ENCODE results near the gene HDAC5. TPM values are rescaled to one million over a fixed set of nuclear protein-coding genes. Genes with fewer than 3 reads are reported as not detected.

Gene HDAC5
- 12.6 to 14.9 TPM (median 14.3 TPM) in 5 replicates for total RNA-seq (2022; extraction: Qiagen RNA extraction; ENCODE audit: low read depth)

GRCh38 chr17:44123356-44124117 is at the start of gene HDAC5:
HDAC5 (minus strand) TSS chr17:44123641; CDS start chr17:44117515, 6,126 bp downstream.

GRCh38 chr17:44170499-44171201 is 47.2 kb upstream of the HDAC5 start, which contains the start of gene ASB16:
ASB16 (plus strand) TSS chr17:44170704; CDS start chr17:44170790, 86 bp downstream.

GRCh38 chr17:44070455-44071197 is 52.8 kb downstream of the HDAC5 start, which contains the start of gene G6PC3:
G6PC3 (plus strand) TSS chr17:44070735; CDS start chr17:44070966, 231 bp downstream.

GRCh38 chr17:44066204-44066930 is 57.1 kb downstream of the HDAC5 start, which contains the start of gene LSM12:
LSM12 (minus strand) TSS chr17:44066671; CDS start chr17:44066587, 84 bp downstream.

Other genes starting within 250 kb of the HDAC5 start
- gene MPP2, start 216.1 kb downstream of the HDAC5 start, total RNA-seq (2022; extraction: Qiagen RNA extraction; ENCODE audit: low read depth): 1.1 to 2.1 TPM (median 1.4 TPM) in 5 replicates
- not detected in 5 replicates for gene PPY, start 181.2 kb downstream of the HDAC5 start, total RNA-seq (2022; extraction: Qiagen RNA extraction; ENCODE audit: low read depth)
- gene PYY, start 169.7 kb downstream of the HDAC5 start, total RNA-seq (2022; extraction: Qiagen RNA extraction; ENCODE audit: low read depth): not detected in 5 replicates
- gene NAGS, start 119.0 kb downstream of the HDAC5 start, total RNA-seq (2022; extraction: Qiagen RNA extraction; ENCODE audit: low read depth): 0.69 to 1.5 TPM (median 1.2 TPM) in 5 replicates
- gene TMEM101, start 108.7 kb downstream of the HDAC5 start, total RNA-seq (2022; extraction: Qiagen RNA extraction; ENCODE audit: low read depth): 26.3 to 30.5 TPM (median 28.1 TPM) in 5 replicates
- gene LSM12, start 57.0 kb downstream of the HDAC5 start, total RNA-seq (2022; extraction: Qiagen RNA extraction; ENCODE audit: low read depth): 48.4 to 53.4 TPM (median 53.0 TPM) in 5 replicates
- 125 to 170 TPM (median 161 TPM) in 5 replicates for gene G6PC3, start 52.9 kb downstream of the HDAC5 start, total RNA-seq (2022; extraction: Qiagen RNA extraction; ENCODE audit: low read depth)
- 6.7 to 9.6 TPM (median 9.0 TPM) in 5 replicates for gene HROB, start 18.3 kb upstream of the HDAC5 start, total RNA-seq (2022; extraction: Qiagen RNA extraction; ENCODE audit: low read depth)
- 0.12 TPM in 1 of 5 replicates, not detected in the others for gene ASB16, start 47.1 kb upstream of the HDAC5 start, total RNA-seq (2022; extraction: Qiagen RNA extraction; ENCODE audit: low read depth)
- 35.6 to 45.7 TPM (median 42.6 TPM) in 5 replicates for gene TMUB2, start 63.3 kb upstream of the HDAC5 start, total RNA-seq (2022; extraction: Qiagen RNA extraction; ENCODE audit: low read depth)
- 55.0 to 70.4 TPM (median 67.8 TPM) in 5 replicates for gene ATXN7L3, start 76.2 kb upstream of the HDAC5 start, total RNA-seq (2022; extraction: Qiagen RNA extraction; ENCODE audit: low read depth)
- 83.2 to 90.7 TPM (median 87.2 TPM) in 5 replicates for gene UBTF, start 96.0 kb upstream of the HDAC5 start, total RNA-seq (2022; extraction: Qiagen RNA extraction; ENCODE audit: low read depth)
- gene SLC4A1, start 144.5 kb upstream of the HDAC5 start, total RNA-seq (2022; extraction: Qiagen RNA extraction; ENCODE audit: low read depth): 0.03 TPM in 1 of 5 replicates, not detected in the others
- 0.39 to 1.3 TPM (median 0.80 TPM) in 5 replicates for gene RUNDC3A, start 185.0 kb upstream of the HDAC5 start, total RNA-seq (2022; extraction: Qiagen RNA extraction; ENCODE audit: low read depth)
- gene SLC25A39, start 201.2 kb upstream of the HDAC5 start, total RNA-seq (2022; extraction: Qiagen RNA extraction; ENCODE audit: low read depth): 146 to 196 TPM (median 193 TPM) in 5 replicates
- 210 to 235 TPM (median 227 TPM) in 5 replicates for gene GRN, start 221.7 kb upstream of the HDAC5 start, total RNA-seq (2022; extraction: Qiagen RNA extraction; ENCODE audit: low read depth)
- gene FAM171A2, start 240.2 kb upstream of the HDAC5 start, total RNA-seq (2022; extraction: Qiagen RNA extraction; ENCODE audit: low read depth): 2.6 to 4.2 TPM (median 3.5 TPM) in 5 replicates

Data from A549 treated with GW870086 at 1 μM for 4 hours (cell line).